Measurements from ENCODE around the gene TTBK2. TPM values are rescaled to one million over a fixed set of nuclear protein-coding genes. Genes with fewer than 3 reads are reported as not detected.

The TTBK2 gene
- total RNA-seq, 1 experiment from 2014 or later = 13.8 TPM

GRCh38 chr15:42725331-42725903, 195.2 kb downstream of the TTBK2 start:
- no peaks in the 10 kb centered on the region for H3K9me3 ChIP-seq (ENCODE audit: low read length)
- no peaks in the 10 kb centered on the region for H3K27me3 ChIP-seq (ENCODE audit: low read length)
- H3K9ac ChIP-seq (ENCODE audit: low read length) = no peak overlapping the region
- H3K4me1 ChIP-seq (ENCODE audit: low read length) = no peaks in the 10 kb centered on the region
- H4K20me1 ChIP-seq (ENCODE audit: insufficient read depth, low read depth, low read length) = 0 out of 2 replicates have a peak, but pooled peaks cover 3% of the 10 kb centered on the region
- H3K4me3 ChIP-seq (ENCODE audit: low read length) = no peak overlapping the region
- no peaks in the 10 kb centered on the region for H3K9me2 ChIP-seq (replicated peaks; ENCODE audit: insufficient read depth, low read length)
- DNase-seq = no peak
- no peak overlapping the region for H2AFZ ChIP-seq (ENCODE audit: low read length)
- peaks cover 23% of the 10 kb centered on the region for H3K36me3 ChIP-seq (ENCODE audit: insufficient read depth, low read length)
- H3K27ac ChIP-seq (ENCODE audit: low read length) = no peak overlapping the region
- H3K79me2 ChIP-seq (ENCODE audit: low read length) = no peaks in the 10 kb centered on the region
- H3K4me2 ChIP-seq (ENCODE audit: low read depth, low read length, poor library complexity, severe bottlenecking) = no peak overlapping the region

GRCh38 chr15:42724276-42724675, 196.3 kb downstream of the TTBK2 start:
- peaks cover 19% of the 10 kb centered on the region for H3K36me3 ChIP-seq (ENCODE audit: insufficient read depth, low read length)
- H3K9me3 ChIP-seq (ENCODE audit: low read length) = no peaks in the 10 kb centered on the region
- 0 out of 2 replicates have a peak, but pooled peaks cover 3% of the 10 kb centered on the region for H4K20me1 ChIP-seq (ENCODE audit: insufficient read depth, low read depth, low read length)
- H3K79me2 ChIP-seq (ENCODE audit: low read length) = no peaks in the 10 kb centered on the region
- H3K27ac ChIP-seq (ENCODE audit: low read length) = no peak overlapping the region
- H3K4me3 ChIP-seq (ENCODE audit: low read length) = no peak overlapping the region
- no peak overlapping the region for H3K9ac ChIP-seq (ENCODE audit: low read length)
- no peaks in the 10 kb centered on the region for H3K27me3 ChIP-seq (ENCODE audit: low read length)
- DNase-seq = no peak
- H3K4me1 ChIP-seq (ENCODE audit: low read length) = no peaks in the 10 kb centered on the region
- H3K9me2 ChIP-seq (replicated peaks; ENCODE audit: insufficient read depth, low read length) = no peaks in the 10 kb centered on the region
- H2AFZ ChIP-seq (ENCODE audit: low read length) = no peak overlapping the region
- H3K4me2 ChIP-seq (ENCODE audit: low read depth, low read length, poor library complexity, severe bottlenecking) = no peak overlapping the region

- Histone ChIP-seq H4K20me1 (ENCODE audit: insufficient read depth, low read depth, low read length) (0 out of 2 replicates have a peak, but pooled peaks cover 3% of the 10 kb centered on the region), H3K27me3 (ENCODE audit: low read length) (no peaks in the 10 kb centered on the region), H3K4me1 (ENCODE audit: low read length) (no peaks in the 10 kb centered on the region), H3K9me3 (ENCODE audit: low read length) (no peaks in the 10 kb centered on the region), H3K4me2 (ENCODE audit: low read depth, low read length, poor library complexity, severe bottlenecking) (no peak overlapping the region), H3K9me2 (replicated peaks; ENCODE audit: insufficient read depth, low read length) (no peaks in the 10 kb centered on the region), H3K36me3 (ENCODE audit: insufficient read depth, low read length) (peaks cover 19% of the 10 kb centered on the region), H3K4me3 (ENCODE audit: low read length) (no peak overlapping the region), H2AFZ (ENCODE audit: low read length) (no peak overlapping the region), H3K79me2 (ENCODE audit: low read length) (no peaks in the 10 kb centered on the region), H3K27ac (ENCODE audit: low read length) (no peak overlapping the region), H3K9ac (ENCODE audit: low read length) (no peak overlapping the region)
- DNase-seq = no peak
These were observed 197.5 kb downstream of the TTBK2 start for GRCh38 chr15:42723068-42723467.

GRCh38 chr15:42721916-42722315, 198.7 kb downstream of the TTBK2 start:
- Histone ChIP-seq H3K4me2 (ENCODE audit: low read depth, low read length, poor library complexity, severe bottlenecking) (no peak overlapping the region), H2AFZ (ENCODE audit: low read length) (no peak overlapping the region), H3K4me1 (ENCODE audit: low read length) (no peaks in the 10 kb centered on the region), H3K9ac (ENCODE audit: low read length) (no peak overlapping the region), H3K4me3 (ENCODE audit: low read length) (no peak overlapping the region), H3K36me3 (ENCODE audit: insufficient read depth, low read length) (peaks cover 16% of the 10 kb centered on the region), H4K20me1 (ENCODE audit: insufficient read depth, low read depth, low read length) (0 out of 2 replicates have a peak, but pooled peaks cover 3% of the 10 kb centered on the region), H3K9me2 (replicated peaks; ENCODE audit: insufficient read depth, low read length) (no peaks in the 10 kb centered on the region), H3K27ac (ENCODE audit: low read length) (no peak overlapping the region), H3K9me3 (ENCODE audit: low read length) (no peaks in the 10 kb centered on the region), H3K27me3 (ENCODE audit: low read length) (no peaks in the 10 kb centered on the region), H3K79me2 (ENCODE audit: low read length) (no peaks in the 10 kb centered on the region)
- DNase-seq = no peak

GRCh38 chr15:42721016-42721415, 199.6 kb downstream of the TTBK2 start:
- Histone ChIP-seq H2AFZ (ENCODE audit: low read length) (no peak overlapping the region), H3K9me3 (ENCODE audit: low read length) (no peaks in the 10 kb centered on the region), H3K36me3 (ENCODE audit: insufficient read depth, low read length) (peaks cover 13% of the 10 kb centered on the region), H3K79me2 (ENCODE audit: low read length) (no peaks in the 10 kb centered on the region), H3K9ac (ENCODE audit: low read length) (no peak overlapping the region), H3K4me2 (ENCODE audit: low read depth, low read length, poor library complexity, severe bottlenecking) (no peak overlapping the region), H3K9me2 (replicated peaks; ENCODE audit: insufficient read depth, low read length) (no peaks in the 10 kb centered on the region), H3K27ac (ENCODE audit: low read length) (no peak overlapping the region), H3K4me3 (ENCODE audit: low read length) (no peak overlapping the region), H3K27me3 (ENCODE audit: low read length) (no peaks in the 10 kb centered on the region), H3K4me1 (ENCODE audit: low read length) (no peaks in the 10 kb centered on the region), H4K20me1 (ENCODE audit: insufficient read depth, low read depth, low read length) (0 out of 2 replicates have a peak, but pooled peaks cover 3% of the 10 kb centered on the region)
- DNase-seq = no peak

GRCh38 chr15:42720071-42720470, 200.5 kb downstream of the TTBK2 start:
- H3K36me3 ChIP-seq (ENCODE audit: insufficient read depth, low read length) = peaks cover 13% of the 10 kb centered on the region
- H3K9me3 ChIP-seq (ENCODE audit: low read length) = no peaks in the 10 kb centered on the region
- no peaks in the 10 kb centered on the region for H3K27me3 ChIP-seq (ENCODE audit: low read length)
- H3K79me2 ChIP-seq (ENCODE audit: low read length) = no peaks in the 10 kb centered on the region
- H3K9me2 ChIP-seq (replicated peaks; ENCODE audit: insufficient read depth, low read length) = no peaks in the 10 kb centered on the region
- no peak for DNase-seq
- H2AFZ ChIP-seq (ENCODE audit: low read length) = no peak overlapping the region
- H3K9ac ChIP-seq (ENCODE audit: low read length) = no peak overlapping the region
- no peak overlapping the region for H3K27ac ChIP-seq (ENCODE audit: low read length)
- H4K20me1 ChIP-seq (ENCODE audit: insufficient read depth, low read depth, low read length) = 0 out of 2 replicates have a peak, but pooled peaks cover 3% of the 10 kb centered on the region
- H3K4me1 ChIP-seq (ENCODE audit: low read length) = no peaks in the 10 kb centered on the region
- H3K4me3 ChIP-seq (ENCODE audit: low read length) = no peak overlapping the region
- H3K4me2 ChIP-seq (ENCODE audit: low read depth, low read length, poor library complexity, severe bottlenecking) = no peak overlapping the region

DNA sequence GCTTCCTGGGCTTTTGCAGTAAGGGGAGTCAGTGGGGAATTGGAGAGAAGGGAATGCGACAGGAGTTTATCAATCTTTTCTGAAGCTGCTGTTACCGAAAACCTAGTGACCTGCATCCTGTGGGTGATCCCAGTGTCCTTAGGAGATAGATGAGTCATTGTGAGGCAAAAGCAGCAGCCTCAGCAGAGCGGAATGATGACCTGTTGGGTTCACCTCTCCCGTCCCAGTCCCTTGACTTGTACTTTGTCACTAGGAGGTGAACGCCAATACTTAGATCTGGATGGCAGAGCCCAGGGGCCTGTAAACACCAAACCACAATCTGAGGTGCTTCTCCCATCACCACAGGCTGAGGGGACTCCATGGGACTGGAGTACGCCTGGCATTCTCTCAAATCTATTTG, 201.5 kb downstream of the TTBK2 start:
- Histone ChIP-seq H3K9me2 (replicated peaks; ENCODE audit: insufficient read depth, low read length) (no peaks in the 10 kb centered on the region), H3K9me3 (ENCODE audit: low read length) (no peaks in the 10 kb centered on the region), H3K4me2 (ENCODE audit: low read depth, low read length, poor library complexity, severe bottlenecking) (no peak overlapping the region), H3K79me2 (ENCODE audit: low read length) (no peaks in the 10 kb centered on the region), H3K9ac (ENCODE audit: low read length) (no peak overlapping the region), H3K4me1 (ENCODE audit: low read length) (no peaks in the 10 kb centered on the region), H3K27me3 (ENCODE audit: low read length) (no peaks in the 10 kb centered on the region), H3K36me3 (ENCODE audit: insufficient read depth, low read length) (peaks cover 6% of the 10 kb centered on the region), H4K20me1 (ENCODE audit: insufficient read depth, low read depth, low read length) (0 out of 2 replicates have a peak, but pooled peaks cover 3% of the 10 kb centered on the region), H2AFZ (ENCODE audit: low read length) (no peak overlapping the region), H3K27ac (ENCODE audit: low read length) (no peak overlapping the region), H3K4me3 (ENCODE audit: low read length) (no peak overlapping the region)
- DNase-seq = no peak

DNA sequence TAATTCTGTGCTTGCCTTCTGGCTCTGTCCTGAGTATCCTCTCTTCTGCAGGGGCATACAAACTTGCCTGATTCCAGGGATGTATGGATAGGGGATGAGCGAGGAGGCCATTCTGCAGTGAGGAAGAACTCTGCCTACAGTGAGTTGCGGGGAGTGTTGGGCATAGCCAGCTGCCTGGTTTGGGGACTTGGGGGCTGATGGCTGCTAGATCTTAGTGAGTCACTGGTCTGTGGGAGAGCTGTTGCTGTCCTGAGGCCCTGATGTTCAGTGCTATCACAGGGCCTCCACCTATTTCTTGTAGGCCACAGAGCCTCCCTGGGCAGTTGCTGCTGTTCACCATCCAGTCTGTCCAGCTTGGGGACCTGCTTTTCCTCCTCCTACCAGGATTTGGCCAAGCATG, 204.0 kb downstream of the TTBK2 start:
- Histone ChIP-seq H3K27ac (ENCODE audit: low read length) (no peak overlapping the region), H3K9me3 (ENCODE audit: low read length) (no peaks in the 10 kb centered on the region), H3K79me2 (ENCODE audit: low read length) (no peaks in the 10 kb centered on the region), H3K4me1 (ENCODE audit: low read length) (no peaks in the 10 kb centered on the region), H4K20me1 (ENCODE audit: insufficient read depth, low read depth, low read length) (no peaks in the 10 kb centered on the region), H3K4me2 (ENCODE audit: low read depth, low read length, poor library complexity, severe bottlenecking) (no peak overlapping the region), H3K27me3 (ENCODE audit: low read length) (no peaks in the 10 kb centered on the region), H3K4me3 (ENCODE audit: low read length) (no peak overlapping the region), H3K36me3 (ENCODE audit: insufficient read depth, low read length) (no peaks in the 10 kb centered on the region), H3K9me2 (replicated peaks; ENCODE audit: insufficient read depth, low read length) (no peaks in the 10 kb centered on the region), H2AFZ (ENCODE audit: low read length) (no peak overlapping the region), H3K9ac (ENCODE audit: low read length) (no peak overlapping the region)
- DNase-seq = no peak

Measured in Karpas-422 (cell line).